OCI-LY3 (cell line): Measurements from ENCODE around the gene PSAPL1.

Experiments used
- CTCF ChIP-seq: fragments of 200-600, 300-600 bp; sonication (generic); IDR thresholded peaks from 2 replicates; pipeline ENCODE4 v1.5.1; 2014; ENCODE audit warnings: antibody characterized with exemption, low read length, low read depth
- EZH2phosphoT487 ChIP-seq: fragments of 200-600 bp; shearing (Covaris generic); IDR thresholded peaks from 2 replicates; pipeline ENCODE4 v1.6.1; 2018; ENCODE audit warnings: antibody characterized with exemption, mixed run types, low read depth

GRCh38 chr4:7412554-7412912, 22.2 kb downstream of the PSAPL1 start:
- no peak for TF ChIP-seq CTCF
- no peak for TF ChIP-seq EZH2phosphoT487
